Stomach (tissue), 4 donors: Measurements from ENCODE around the gene TAS1R3.

Experiments
- POLR2A ChIP-seq, 4 donors: fragments of 450-650 bp; IDR thresholded peaks; one replicate each; pipeline ENCODE4 v1.6.1; 2016; ENCODE audit warnings: antibody characterized with exemption in 4 of 4, control low read depth in 2 of 4, mild to moderate bottlenecking in 1 of 4, moderate library complexity in 1 of 4
- POLR2AphosphoS5 ChIP-seq, 3 donors: sonication (generic); formaldehyde crosslinking; IDR thresholded peaks; one replicate each; pipeline ENCODE4 v1.6.1; 2016; ENCODE audit warnings: antibody characterized with exemption in 3 of 3
- TF ChIP-seq, protein P1 (sequence below), 7 experiments: fragments of 450-650 bp in 4 of 7; fragments of 200-600 bp in 3 of 7; sonication (generic) in 3 of 7; IDR thresholded peaks; one replicate each; pipeline ENCODE4 v1.5.1; 2016 to 2019; ENCODE audit warnings: antibody characterized with exemption in 7 of 7, control low read depth in 2 of 7, mild to moderate bottlenecking in 1 of 7

GRCh38 chr1:1282998-1283397, 48.1 kb upstream of the TAS1R3 start:
- TF ChIP-seq POLR2A (IDR thresholded peaks at IDR 0.05) (no peak), POLR2AphosphoS5 (IDR thresholded peaks at IDR 0.05) (no peak)
- TF ChIP-seq, protein P1, sequence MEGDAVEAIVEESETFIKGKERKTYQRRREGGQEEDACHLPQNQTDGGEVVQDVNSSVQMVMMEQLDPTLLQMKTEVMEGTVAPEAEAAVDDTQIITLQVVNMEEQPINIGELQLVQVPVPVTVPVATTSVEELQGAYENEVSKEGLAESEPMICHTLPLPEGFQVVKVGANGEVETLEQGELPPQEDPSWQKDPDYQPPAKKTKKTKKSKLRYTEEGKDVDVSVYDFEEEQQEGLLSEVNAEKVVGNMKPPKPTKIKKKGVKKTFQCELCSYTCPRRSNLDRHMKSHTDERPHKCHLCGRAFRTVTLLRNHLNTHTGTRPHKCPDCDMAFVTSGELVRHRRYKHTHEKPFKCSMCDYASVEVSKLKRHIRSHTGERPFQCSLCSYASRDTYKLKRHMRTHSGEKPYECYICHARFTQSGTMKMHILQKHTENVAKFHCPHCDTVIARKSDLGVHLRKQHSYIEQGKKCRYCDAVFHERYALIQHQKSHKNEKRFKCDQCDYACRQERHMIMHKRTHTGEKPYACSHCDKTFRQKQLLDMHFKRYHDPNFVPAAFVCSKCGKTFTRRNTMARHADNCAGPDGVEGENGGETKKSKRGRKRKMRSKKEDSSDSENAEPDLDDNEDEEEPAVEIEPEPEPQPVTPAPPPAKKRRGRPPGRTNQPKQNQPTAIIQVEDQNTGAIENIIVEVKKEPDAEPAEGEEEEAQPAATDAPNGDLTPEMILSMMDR (IDR thresholded peaks at IDR 0.05) = no peak
